ENCODE data around the gene KCNMB2.

KCNMB2 gene

GRCh38 chr3:178625053-178625600, 88.9 kb downstream of the KCNMB2 start:
- intact Hi-C loops (cut with DNase I; ENCODE audit: low total_unique reads): no loop called here

GRCh38 chr3:178628037-178628436, 91.8 kb downstream of the KCNMB2 start:
- Histone ChIP-seq H3K36me3 (no peaks in the 10 kb centered on the region), H3K27ac (no peak overlapping the region), H3K4me3 (no peak overlapping the region), H3K9me3 (no peaks in the 10 kb centered on the region), H3K27me3 (no peaks in the 10 kb centered on the region), H3K4me1 (peaks cover 0 to 7% (median 0%) of the 10 kb centered on the region in 4 donors)
- TF ChIP-seq CTCF (IDR thresholded peaks at IDR 0.05): no peak
- intact Hi-C loops (cut with DNase I; ENCODE audit: low total_unique reads): no loop called here
- DNase-seq: no peak

More at GRCh38 chr3:178625053-178625600, 88.9 kb downstream of the KCNMB2 start:
- H3K27me3 ChIP-seq: no peaks in the 10 kb centered on the region
- H3K4me1 ChIP-seq: peaks cover 0 to 7% (median 0%) of the 10 kb centered on the region in 4 donors
- no peak for TF ChIP-seq CTCF (IDR thresholded peaks at IDR 0.05)
- H3K27ac ChIP-seq: no peak overlapping the region
- DNase-seq: no peak
- no peaks in the 10 kb centered on the region for H3K9me3 ChIP-seq
- no peak overlapping the region for H3K4me3 ChIP-seq
- H3K36me3 ChIP-seq: no peaks in the 10 kb centered on the region

- H3K4me1 ChIP-seq: no peaks in the 10 kb centered on the region
Observed at GRCh38 chr3:178629430-178630178, 93.4 kb downstream of the KCNMB2 start.

GRCh38 chr3:178631950-178632349, 95.7 kb downstream of the KCNMB2 start:
- H3K27me3 ChIP-seq: no peaks in the 10 kb centered on the region

More at GRCh38 chr3:178629430-178630178, 93.4 kb downstream of the KCNMB2 start:
- no peaks in the 10 kb centered on the region for H3K36me3 ChIP-seq
- H3K4me3 ChIP-seq: no peak overlapping the region
- no peak overlapping the region for H3K27ac ChIP-seq
- TF ChIP-seq CTCF (IDR thresholded peaks at IDR 0.05): no peak
- H3K27me3 ChIP-seq: no peaks in the 10 kb centered on the region
- no peak for DNase-seq
- intact Hi-C loops (cut with DNase I; ENCODE audit: low total_unique reads): no loop called here
- H3K9me3 ChIP-seq: no peaks in the 10 kb centered on the region

GRCh38 chr3:178634975-178635374, 98.7 kb downstream of the KCNMB2 start:
- TF ChIP-seq CTCF (IDR thresholded peaks at IDR 0.05): no peak
- H3K27ac ChIP-seq: no peak overlapping the region
- no peaks in the 10 kb centered on the region for H3K27me3 ChIP-seq
- no peak for DNase-seq
- no peak overlapping the region for H3K4me3 ChIP-seq
- no peaks in the 10 kb centered on the region for H3K36me3 ChIP-seq
- intact Hi-C loops (cut with DNase I; ENCODE audit: low total_unique reads): no loop called here
- no peaks in the 10 kb centered on the region for H3K9me3 ChIP-seq
- no peaks in the 10 kb centered on the region for H3K4me1 ChIP-seq

More at GRCh38 chr3:178631950-178632349, 95.7 kb downstream of the KCNMB2 start:
- H3K4me3 ChIP-seq: no peak overlapping the region
- intact Hi-C loops (cut with DNase I; ENCODE audit: low total_unique reads): no loop called here
- H3K4me1 ChIP-seq: no peaks in the 10 kb centered on the region
- no peaks in the 10 kb centered on the region for H3K36me3 ChIP-seq
- TF ChIP-seq CTCF (IDR thresholded peaks at IDR 0.05): no peak
- no peak for DNase-seq
- no peaks in the 10 kb centered on the region for H3K9me3 ChIP-seq
- no peak overlapping the region for H3K27ac ChIP-seq

All from tibial artery (tissue), 4 donors.